ENCODE measurements around the gene KCNN3. TPM values are rescaled to one million over a fixed set of nuclear protein-coding genes. Genes with fewer than 3 reads are reported as not detected.

KCNN3 gene
- total RNA-seq, 4 donors from 2014 or later, result 3.6 to 17.0 (median 12.4) TPM

DNA sequence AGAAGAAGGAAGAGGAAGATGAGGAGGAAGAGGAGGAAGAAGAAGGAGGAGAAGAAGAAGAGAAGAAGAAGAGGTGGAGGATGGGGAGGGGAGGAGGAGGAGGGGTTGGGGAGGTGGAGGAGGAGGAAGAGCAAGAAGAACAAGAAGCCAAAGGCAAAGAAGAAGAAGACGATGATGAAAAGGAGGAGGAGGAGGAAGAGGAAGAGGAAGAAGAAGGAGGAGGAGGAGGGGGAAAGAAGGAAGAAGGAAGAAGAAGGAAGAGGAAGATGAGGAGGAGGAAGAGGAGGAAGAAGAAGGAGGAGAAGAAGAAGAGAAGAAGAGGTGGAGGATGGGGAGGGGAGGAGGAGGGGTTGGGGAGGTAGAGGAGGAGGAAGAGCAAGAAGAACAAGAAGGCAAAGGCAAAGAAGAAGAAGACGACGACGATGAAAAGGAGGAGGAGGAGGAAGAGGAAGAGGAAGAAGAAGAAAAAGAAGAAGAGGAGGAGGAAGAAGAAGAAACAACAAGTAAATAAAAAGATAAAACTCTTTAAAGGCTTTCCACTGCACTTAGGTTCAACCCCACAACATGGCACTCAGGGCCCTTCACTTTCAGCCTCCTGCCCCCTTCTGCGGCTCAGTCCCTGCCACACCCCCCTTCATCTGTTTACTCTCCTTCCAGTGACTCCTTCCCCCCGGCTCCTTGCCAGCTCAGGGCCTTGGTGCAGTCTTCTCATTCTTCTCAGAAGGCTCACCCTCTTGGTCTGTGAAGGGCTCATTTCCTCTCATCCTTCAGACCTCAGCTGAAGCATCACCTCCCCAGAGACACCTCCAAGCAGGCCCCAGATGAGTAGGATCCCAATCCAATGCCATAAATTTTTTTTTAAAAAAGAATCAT, 114.0 kb downstream of the KCNN3 start:
- TF ChIP-seq EP300 (IDR thresholded peaks at IDR 0.05) (no peak), POLR2A (IDR thresholded peaks at IDR 0.05; ENCODE audit: low read depth) (no peak)
- Histone ChIP-seq H3K4me1 (peaks cover 3 to 16% (median 15%) of the 10 kb centered on the region in 4 donors), H3K27me3 (peaks cover 0 to 9% (median 0%) of the 10 kb centered on the region in 4 donors), H3K9me3 (no peaks in the 10 kb centered on the region), H3K4me3 (no peak overlapping the region), H3K27ac (replicated peaks in 1 of 4) (no peak overlapping the region), H3K36me3 (no peaks in the 10 kb centered on the region)
- 79% methylated on average over 6 of the region's 6 CpGs for WGBS
- intact Hi-C loops (cut with DNase I), result no loop called here
- no peak for DNase-seq (ENCODE audit: extremely low spot score)

GRCh38 chr1:154753426-154753825, 116.7 kb downstream of the KCNN3 start:
- Histone ChIP-seq H3K4me3 (no peak overlapping the region), H3K27ac (replicated peaks in 1 of 4) (no peak overlapping the region), H3K27me3 (no peaks in the 10 kb centered on the region), H3K9me3 (no peaks in the 10 kb centered on the region), H3K36me3 (no peaks in the 10 kb centered on the region), H3K4me1 (peaks cover 0 to 25% (median 17%) of the 10 kb centered on the region in 4 donors)
- intact Hi-C loops (cut with DNase I), result no loop called here
- DNase-seq (ENCODE audit: extremely low spot score), result no peak
- no peak for TF ChIP-seq POLR2A (IDR thresholded peaks at IDR 0.05; ENCODE audit: low read depth)
- WGBS, result 81% methylated on average over 6 of the region's 7 CpGs

GRCh38 chr1:154752273-154753030, 117.6 kb downstream of the KCNN3 start:
- H3K4me3 ChIP-seq, result no peak overlapping the region
- no peaks in the 10 kb centered on the region for H3K9me3 ChIP-seq
- DNase-seq (ENCODE audit: extremely low spot score), result no peak
- H3K4me1 ChIP-seq, result peaks cover 5 to 34% (median 27%) of the 10 kb centered on the region in 4 donors
- H3K27ac ChIP-seq (replicated peaks in 1 of 4), result peak overlapping the region in 2 of 4 donors; percentile 7 to 29
- H3K27me3 ChIP-seq, result no peaks in the 10 kb centered on the region
- 84% methylated on average over 12 of the region's 12 CpGs for WGBS
- intact Hi-C loops (cut with DNase I), result no loop called here
- no peak for TF ChIP-seq EP300 (IDR thresholded peaks at IDR 0.05)
- TF ChIP-seq, protein P1, sequence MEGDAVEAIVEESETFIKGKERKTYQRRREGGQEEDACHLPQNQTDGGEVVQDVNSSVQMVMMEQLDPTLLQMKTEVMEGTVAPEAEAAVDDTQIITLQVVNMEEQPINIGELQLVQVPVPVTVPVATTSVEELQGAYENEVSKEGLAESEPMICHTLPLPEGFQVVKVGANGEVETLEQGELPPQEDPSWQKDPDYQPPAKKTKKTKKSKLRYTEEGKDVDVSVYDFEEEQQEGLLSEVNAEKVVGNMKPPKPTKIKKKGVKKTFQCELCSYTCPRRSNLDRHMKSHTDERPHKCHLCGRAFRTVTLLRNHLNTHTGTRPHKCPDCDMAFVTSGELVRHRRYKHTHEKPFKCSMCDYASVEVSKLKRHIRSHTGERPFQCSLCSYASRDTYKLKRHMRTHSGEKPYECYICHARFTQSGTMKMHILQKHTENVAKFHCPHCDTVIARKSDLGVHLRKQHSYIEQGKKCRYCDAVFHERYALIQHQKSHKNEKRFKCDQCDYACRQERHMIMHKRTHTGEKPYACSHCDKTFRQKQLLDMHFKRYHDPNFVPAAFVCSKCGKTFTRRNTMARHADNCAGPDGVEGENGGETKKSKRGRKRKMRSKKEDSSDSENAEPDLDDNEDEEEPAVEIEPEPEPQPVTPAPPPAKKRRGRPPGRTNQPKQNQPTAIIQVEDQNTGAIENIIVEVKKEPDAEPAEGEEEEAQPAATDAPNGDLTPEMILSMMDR (IDR thresholded peaks at IDR 0.05), result no peak
- TF ChIP-seq POLR2AphosphoS5 (IDR thresholded peaks at IDR 0.05), result no peak
- H3K36me3 ChIP-seq, result no peaks in the 10 kb centered on the region

GRCh38 chr1:154751690-154752089, 118.4 kb downstream of the KCNN3 start:
- Histone ChIP-seq H3K27me3 (no peaks in the 10 kb centered on the region), H3K27ac (replicated peaks in 1 of 4) (peak overlapping the region in 2 of 4 donors; percentile 7 to 54), H3K36me3 (no peaks in the 10 kb centered on the region), H3K4me3 (no peak overlapping the region), H3K4me1 (peaks cover 5 to 41% (median 33%) of the 10 kb centered on the region in 4 donors), H3K9me3 (no peaks in the 10 kb centered on the region)
- TF ChIP-seq, protein P1 (IDR thresholded peaks at IDR 0.05), result no peak
- peak; percentile 71 to 74 for TF ChIP-seq POLR2AphosphoS5 (IDR thresholded peaks at IDR 0.05)
- intact Hi-C loops (cut with DNase I), result no loop called here
- WGBS, result 21% methylated on average over 5 of the region's 5 CpGs
- DNase-seq (ENCODE audit: extremely low spot score), result no peak

GRCh38 chr1:154750681-154751665, 119.1 kb downstream of the KCNN3 start:
- intact Hi-C loops (cut with DNase I), result no loop called here
- TF ChIP-seq, protein P1 (IDR thresholded peaks at IDR 0.05), result no peak
- TF ChIP-seq POLR2AphosphoS5 (IDR thresholded peaks at IDR 0.05) (no peak), EP300 (IDR thresholded peaks at IDR 0.05) (no peak), POLR2A (IDR thresholded peaks at IDR 0.05; ENCODE audit: low read depth) (no peak)
- H3K36me3 ChIP-seq, result no peaks in the 10 kb centered on the region
- peak overlapping the region in 2 of 4 donors; percentile 7 to 54 for H3K27ac ChIP-seq (replicated peaks in 1 of 4)
- 85% methylated on average over 9 of the region's 13 CpGs for WGBS
- no peak for DNase-seq (ENCODE audit: extremely low spot score)
- peaks cover 5 to 47% (median 38%) of the 10 kb centered on the region in 4 donors for H3K4me1 ChIP-seq
- no peaks in the 10 kb centered on the region for H3K27me3 ChIP-seq
- no peaks in the 10 kb centered on the region for H3K9me3 ChIP-seq
- H3K4me3 ChIP-seq, result no peak overlapping the region

Measured in esophagus muscularis mucosa (tissue), 4 donors.